OCI-LY7 (cell line): ENCODE results near the gene GNG12. TPM values are rescaled to one million over a fixed set of nuclear protein-coding genes. Genes with fewer than 3 reads are reported as not detected.
A peak's percentile ranks its signal among the peaks of the same experiment; 100 is the strongest.
"Not testable (repeated sequence)": the region's sequence is repeated elsewhere in the genome, so short reads cannot be mapped to it uniquely, and the experiment has no call there.

ENCODE experiments used
- BruUV-seq: library from RNA; stranded (reverse); fragments of 400-500 nt; replicated peaks from 2 replicates; lab custom pipeline; 2021; lab: Mats Ljungman, UMichigan
- CTCF ChIA-PET: fragments of 300-600 bp; sonication (Branson Sonifier 250); formaldehyde crosslinking; loops from one replicate; lab custom pipeline; 2022; ENCODE audit warnings: antibody characterized with exemption; ENCODE audit not compliant: unreplicated experiment; lab: Charles Lee
- POLR2A ChIA-PET: fragments of 300-600 bp; sonication (Branson Sonifier 250); formaldehyde crosslinking; loops from one replicate; lab custom pipeline; 2022; ENCODE audit warnings: antibody characterized with exemption; lab: Charles Lee
- DNase-seq: peaks from one replicate; pipeline ENCODE4 v3.0.0-alpha.2; 2015; ENCODE audit warnings: low spot score
- H2AFZ ChIP-seq: fragments of 200-600 bp; sonication (generic), shearing (Covaris generic); 2 replicates; pipeline ENCODE4 v1.6.1; 2014; ENCODE audit warnings: mild to moderate bottlenecking, antibody characterized with exemption, low read length, moderate library complexity
- H3K27ac ChIP-seq: fragments of 200-600 bp; sonication (generic); 2 replicates; pipeline ENCODE4 v1.5.1; 2014; ENCODE audit warnings: mixed run types, low read depth, mild to moderate bottlenecking, moderate library complexity, low read length, inconsistent platforms; ENCODE audit not compliant: poor library complexity, severe bottlenecking
- H3K36me3 ChIP-seq: fragments of 200-600 bp; sonication (generic); 2 replicates; pipeline ENCODE4 v1.6.1; 2014; ENCODE audit warnings: mild to moderate bottlenecking, antibody characterized with exemption, low read length, moderate library complexity, mixed read lengths; ENCODE audit not compliant: insufficient read depth
- H3K4me1 ChIP-seq: fragments of 200-600 bp; sonication (generic); 2 replicates; pipeline ENCODE4 v1.5.1; 2014; ENCODE audit warnings: mild to moderate bottlenecking, low read length; ENCODE audit not compliant: insufficient read depth, poor library complexity, severe bottlenecking
- H3K4me2 ChIP-seq: fragments of 200-600 bp; sonication (generic); 2 replicates; pipeline ENCODE4 v1.6.1; 2014; ENCODE audit warnings: mild to moderate bottlenecking, low read length
- H3K4me3 ChIP-seq: fragments of 200-600 bp; sonication (generic); 2 replicates; pipeline ENCODE4 v1.5.1; 2014; ENCODE audit warnings: mild to moderate bottlenecking, low read depth, low read length; ENCODE audit not compliant: poor library complexity, severe bottlenecking
- H3K79me2 ChIP-seq: fragments of 200-600 bp; sonication (generic); 2 replicates; pipeline ENCODE4 v1.6.1; 2016; ENCODE audit warnings: low read depth, mild to moderate bottlenecking, low read length, moderate library complexity, mixed read lengths; ENCODE audit not compliant: insufficient read depth
- H3K9me2 ChIP-seq: fragments of 200-600 bp; sonication (generic); 2 replicates; pipeline ENCODE4 v1.6.1; 2016; ENCODE audit warnings: mild to moderate bottlenecking, low read length, mixed read lengths; ENCODE audit not compliant: insufficient read depth
- H3K9me3 ChIP-seq: fragments of 200-600 bp; sonication (generic); 2 replicates; pipeline ENCODE4 v1.6.1; 2014; ENCODE audit warnings: mild to moderate bottlenecking, mixed run types, low read length, mixed read lengths
- H4K20me1 ChIP-seq: fragments of 200-600 bp; sonication (generic); 2 replicates; pipeline ENCODE4 v1.6.1; 2014; ENCODE audit warnings: mild to moderate bottlenecking, antibody characterized with exemption, low read length, moderate library complexity, mixed read lengths; ENCODE audit not compliant: insufficient read depth
- EZH2phosphoT487 ChIP-seq: fragments of 200-600 bp; sonication (generic); IDR thresholded peaks from 2 replicates; pipeline ENCODE4 v1.6.1; 2018; ENCODE audit warnings: low read depth, borderline replicate concordance, mild to moderate bottlenecking, mixed run types, antibody characterized with exemption, low read length, moderate library complexity, mixed read lengths
- intact Hi-C: fragments of 100-400 bp; cut with micrococcal nuclease; formaldehyde crosslinking; loops from one replicate; pipeline ENCODE4 v1.10.0; 2022; ENCODE audit not compliant: unreplicated experiment
- total RNA-seq, 2 experiments: library from RNA; depleted of rRNA in 1 of 2; stranded (reverse); fragments of >200 nt in 1 of 2; shearing (Covaris generic) in 1 of 2; gene quantifications; 2 replicates each; pipeline ENCODE4 v1.2.3, GENCODE V29; 2014 to 2022
- TF ChIP-seq, protein P1 (sequence below): fragments of 200-600 bp; sonication (generic); conservative IDR thresholded peaks from 2 replicates; pipeline ENCODE4 v1.5.1; 2014; ENCODE audit warnings: mild to moderate bottlenecking, antibody characterized with exemption, low read length, moderate library complexity, mixed read lengths

GNG12 gene
- total RNA-seq, 2 experiments from 2014 or later = 0.10 TPM; not detected in 1

DNA sequence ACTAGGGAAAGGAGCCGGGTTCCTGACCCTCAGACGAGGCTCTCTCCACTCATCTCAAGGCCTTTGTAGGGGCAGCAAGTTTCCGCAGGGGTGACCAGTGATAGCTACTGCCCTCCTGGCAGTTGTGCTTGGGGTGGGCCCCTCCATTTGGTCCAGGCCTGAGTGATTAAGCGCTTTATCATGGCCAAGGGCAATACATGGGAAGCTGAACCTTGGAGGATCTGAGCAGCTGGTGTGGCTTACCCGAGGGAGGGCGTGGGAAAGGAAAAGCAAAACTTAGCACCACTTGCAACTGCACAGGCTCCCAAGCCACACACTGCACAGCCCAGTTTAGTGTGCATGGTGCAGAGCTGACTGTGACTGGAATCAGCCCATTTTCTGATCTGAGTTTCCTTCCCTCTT lies 100.5 kb downstream of the GNG12 start:
- DNase-seq = peak; percentile 35
- no peak for TF ChIP-seq EZH2phosphoT487
- TF ChIP-seq, protein P1, sequence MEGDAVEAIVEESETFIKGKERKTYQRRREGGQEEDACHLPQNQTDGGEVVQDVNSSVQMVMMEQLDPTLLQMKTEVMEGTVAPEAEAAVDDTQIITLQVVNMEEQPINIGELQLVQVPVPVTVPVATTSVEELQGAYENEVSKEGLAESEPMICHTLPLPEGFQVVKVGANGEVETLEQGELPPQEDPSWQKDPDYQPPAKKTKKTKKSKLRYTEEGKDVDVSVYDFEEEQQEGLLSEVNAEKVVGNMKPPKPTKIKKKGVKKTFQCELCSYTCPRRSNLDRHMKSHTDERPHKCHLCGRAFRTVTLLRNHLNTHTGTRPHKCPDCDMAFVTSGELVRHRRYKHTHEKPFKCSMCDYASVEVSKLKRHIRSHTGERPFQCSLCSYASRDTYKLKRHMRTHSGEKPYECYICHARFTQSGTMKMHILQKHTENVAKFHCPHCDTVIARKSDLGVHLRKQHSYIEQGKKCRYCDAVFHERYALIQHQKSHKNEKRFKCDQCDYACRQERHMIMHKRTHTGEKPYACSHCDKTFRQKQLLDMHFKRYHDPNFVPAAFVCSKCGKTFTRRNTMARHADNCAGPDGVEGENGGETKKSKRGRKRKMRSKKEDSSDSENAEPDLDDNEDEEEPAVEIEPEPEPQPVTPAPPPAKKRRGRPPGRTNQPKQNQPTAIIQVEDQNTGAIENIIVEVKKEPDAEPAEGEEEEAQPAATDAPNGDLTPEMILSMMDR = no peak
- CTCF ChIA-PET = interaction anchor here (0.6 to 1.3 kb wide), 4 partner anchors 11 to 42 kb away, joined by 3 to 4 read pairs (median 3); no protein-coding TSS in a partner anchor
- intact Hi-C loops = loop anchor here (10.0 kb wide), 1 partner anchor 968 kb away; no protein-coding TSS in a partner anchor
- POLR2A ChIA-PET = interaction anchor here (1.2 to 9.0 kb wide), 6 partner anchors 12 to 48 kb away, joined by 3 to 84 read pairs (median 19); partner anchors contain the start of gene GADD45A
- Histone ChIP-seq H3K4me2 (peak overlapping the region; percentile 95), H3K79me2 (peaks cover 11% of the 10 kb centered on the region; the same call in 1 of the 2 replicates), H3K4me3 (no peak overlapping the region), H3K9me3 (no peaks in the 10 kb centered on the region), H4K20me1 (no peaks in the 10 kb centered on the region), H3K27ac (peak overlapping the region; percentile 33), H3K4me1 (peaks cover 65% of the 10 kb centered on the region), H3K9me2 (no peaks in the 10 kb centered on the region), H2AFZ (peak overlapping the region; percentile 35; the same call in 1 of the 2 replicates), H3K36me3 (no peaks in the 10 kb centered on the region)
- BruUV-seq = no TSS peak

DNA sequence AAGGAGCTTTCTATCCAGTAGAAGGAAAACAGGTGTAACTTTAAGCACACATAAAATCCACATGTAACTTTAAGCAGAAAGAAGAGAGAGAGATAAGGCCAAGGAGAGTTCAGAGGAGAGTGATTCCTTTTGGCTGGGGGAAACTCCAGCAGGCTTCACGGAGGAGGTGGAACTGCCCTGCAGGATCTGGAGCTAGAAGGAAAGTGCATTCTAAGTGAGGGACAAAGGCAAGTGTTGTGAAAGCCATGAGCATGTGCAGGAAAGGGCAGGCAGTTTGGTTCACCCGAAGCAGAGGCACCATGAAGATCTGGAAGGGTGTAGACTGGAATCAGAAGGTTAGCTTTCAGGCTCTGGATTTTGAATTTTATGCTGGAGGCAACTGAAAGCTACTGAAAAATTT lies 101.9 kb downstream of the GNG12 start:
- Histone ChIP-seq H3K4me3 (no peak overlapping the region), H3K27ac (no peak overlapping the region), H3K9me3 (no peaks in the 10 kb centered on the region), H4K20me1 (no peaks in the 10 kb centered on the region), H3K9me2 (no peaks in the 10 kb centered on the region), H3K79me2 (no peaks in the 10 kb centered on the region), H3K4me2 (no peak overlapping the region), H2AFZ (peak overlapping the region; percentile 22; the same call in 1 of the 2 replicates), H3K36me3 (no peaks in the 10 kb centered on the region), H3K4me1 (peaks cover 51% of the 10 kb centered on the region)
- no peak for DNase-seq
- BruUV-seq = no TSS peak
- ChIA-PET POLR2A (interaction anchor here (1.1 to 9.0 kb wide), 4 partner anchors 8 to 18 kb away, joined by 3 to 84 read pairs (median 33); no protein-coding TSS in a partner anchor), CTCF (interaction anchor here (1.1 kb wide), 1 partner anchor 18 kb away, joined by 4 read pairs; no protein-coding TSS in a partner anchor)
- no peak for TF ChIP-seq EZH2phosphoT487
- TF ChIP-seq, protein P1 = no peak
- intact Hi-C loops = loop anchor here (10.0 kb wide), 1 partner anchor 967 kb away; no protein-coding TSS in a partner anchor

DNA sequence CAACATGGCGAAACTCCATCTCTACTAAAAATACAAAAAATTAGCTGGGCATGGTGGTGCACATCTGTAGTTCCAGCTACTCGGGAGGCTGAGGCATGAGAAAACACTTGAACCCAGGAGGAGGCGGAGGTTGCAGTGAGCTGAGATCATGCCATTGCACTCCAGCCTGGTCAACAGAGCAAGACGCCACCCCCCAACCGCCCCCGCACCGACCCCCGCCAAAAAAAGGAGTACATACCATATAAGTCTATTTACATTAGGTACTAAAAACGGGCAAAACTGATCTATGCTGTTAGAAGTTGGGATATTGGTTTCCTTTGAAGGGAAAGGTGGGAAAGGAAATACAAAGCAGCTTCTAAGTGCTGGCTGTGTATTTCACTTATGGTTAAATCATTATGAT lies 103.0 kb downstream of the GNG12 start:
- H3K4me2 ChIP-seq, H3K9me3 ChIP-seq, H3K36me3 ChIP-seq, H4K20me1 ChIP-seq, H3K79me2 ChIP-seq, H3K27ac ChIP-seq, BruUV-seq, DNase-seq, H3K4me3 ChIP-seq, H2AFZ ChIP-seq, H3K9me2 ChIP-seq, CTCF ChIA-PET: not testable (repeated sequence)
- POLR2A ChIA-PET = interaction anchor here (0.8 to 9.0 kb wide), 6 partner anchors 9 to 29 kb away, joined by 3 to 84 read pairs (median 10); no protein-coding TSS in a partner anchor
- intact Hi-C loops = loop anchor here (10.0 kb wide), 1 partner anchor 966 kb away; no protein-coding TSS in a partner anchor
- H3K4me1 ChIP-seq = peaks cover 42% of the 10 kb centered on the region
